Nephron (organoid): Measurements from ENCODE around the gene ARHGAP26.
A peak's percentile ranks its signal among the peaks of the same experiment; 100 is the strongest.

Source experiments
- H3K27ac Mint-ChIP-seq, 3 experiments: 2 replicates each; pipeline ENCODE4 v1.8.0; 2020; ENCODE audit warnings: mixed read lengths in 3 of 3, mild to moderate bottlenecking in 2 of 3, moderate library complexity in 1 of 3
- H3K27me3 Mint-ChIP-seq: 2 replicates; pipeline ENCODE4 v1.8.0; 2021; ENCODE audit warnings: low read depth, mild to moderate bottlenecking, moderate library complexity, mixed read lengths
- H3K36me3 Mint-ChIP-seq: 2 replicates; pipeline ENCODE4 v1.8.0; 2020; ENCODE audit warnings: low read depth, mixed read lengths
- H3K4me1 Mint-ChIP-seq: 2 replicates; pipeline ENCODE4 v1.8.0; 2020; ENCODE audit warnings: mixed read lengths
- H3K4me3 Mint-ChIP-seq, 3 experiments: 2 replicates each; pipeline ENCODE4 v1.8.0; 2020; ENCODE audit warnings: mild to moderate bottlenecking in 3 of 3, mixed read lengths in 3 of 3, moderate library complexity in 2 of 3
- H3K9me3 Mint-ChIP-seq: 2 replicates; pipeline ENCODE4 v1.8.0; 2020; ENCODE audit warnings: mixed read lengths
- CTCF ChIP-seq, 3 experiments: fragments of 200-600 bp; sonication (generic); IDR thresholded peaks; one replicate each; pipeline ENCODE4 v1.5.0; 2021; ENCODE audit warnings: antibody characterized with exemption in 3 of 3; ENCODE audit not compliant: unreplicated experiment in 3 of 3

The ARHGAP26 gene

GRCh38 chr5:142853682-142854081 is 83.5 kb downstream of the ARHGAP26 start:
- H3K4me1 Mint-ChIP-seq = peaks cover 44% of the 10 kb centered on the region
- no peak overlapping the region for H3K4me3 Mint-ChIP-seq
- H3K36me3 Mint-ChIP-seq = no peaks in the 10 kb centered on the region
- no peak for TF ChIP-seq CTCF (IDR thresholded peaks at IDR 0.05; ENCODE audit: unreplicated experiment in 3 of 3)
- no peaks in the 10 kb centered on the region for H3K9me3 Mint-ChIP-seq
- peak overlapping the region in 1 of 3 experiments; percentile 65 for H3K27ac Mint-ChIP-seq
- H3K27me3 Mint-ChIP-seq = no peaks in the 10 kb centered on the region

- Mint-ChIP-seq H3K27ac (no peak overlapping the region), H3K36me3 (no peaks in the 10 kb centered on the region), H3K4me1 (peaks cover 34% of the 10 kb centered on the region), H3K4me3 (no peak overlapping the region), H3K27me3 (no peaks in the 10 kb centered on the region), H3K9me3 (no peaks in the 10 kb centered on the region)
- no peak for TF ChIP-seq CTCF (IDR thresholded peaks at IDR 0.05; ENCODE audit: unreplicated experiment in 3 of 3)
Measured at GRCh38 chr5:142856269-142856782, 86.1 kb downstream of the ARHGAP26 start.

GRCh38 chr5:142857405-142857804 is 87.2 kb downstream of the ARHGAP26 start:
- Mint-ChIP-seq H3K4me3 (no peak overlapping the region), H3K27ac (peak overlapping the region; percentile 25 to 48 (median 42)), H3K36me3 (no peaks in the 10 kb centered on the region), H3K27me3 (no peaks in the 10 kb centered on the region), H3K9me3 (no peaks in the 10 kb centered on the region), H3K4me1 (peaks cover 24% of the 10 kb centered on the region)
- no peak for TF ChIP-seq CTCF (IDR thresholded peaks at IDR 0.05; ENCODE audit: unreplicated experiment in 3 of 3)

- TF ChIP-seq CTCF (IDR thresholded peaks at IDR 0.05; ENCODE audit: unreplicated experiment in 3 of 3) = no peak
- Mint-ChIP-seq H3K27me3 (no peaks in the 10 kb centered on the region), H3K36me3 (no peaks in the 10 kb centered on the region), H3K9me3 (no peaks in the 10 kb centered on the region), H3K4me3 (no peak overlapping the region), H3K27ac (no peak overlapping the region), H3K4me1 (peaks cover 26% of the 10 kb centered on the region)
Measured at GRCh38 chr5:142859037-142859436, 88.9 kb downstream of the ARHGAP26 start.

GRCh38 chr5:142860270-142860669 is 90.1 kb downstream of the ARHGAP26 start:
- Mint-ChIP-seq H3K27me3 (peaks cover 6% of the 10 kb centered on the region), H3K4me1 (peaks cover 16% of the 10 kb centered on the region), H3K4me3 (no peak overlapping the region), H3K27ac (no peak overlapping the region), H3K36me3 (no peaks in the 10 kb centered on the region), H3K9me3 (no peaks in the 10 kb centered on the region)
- no peak for TF ChIP-seq CTCF (IDR thresholded peaks at IDR 0.05; ENCODE audit: unreplicated experiment in 3 of 3)

GRCh38 chr5:142861011-142861410 is 90.8 kb downstream of the ARHGAP26 start:
- H3K4me3 Mint-ChIP-seq = no peak overlapping the region
- H3K9me3 Mint-ChIP-seq = no peaks in the 10 kb centered on the region
- TF ChIP-seq CTCF (IDR thresholded peaks at IDR 0.05; ENCODE audit: unreplicated experiment in 3 of 3) = no peak
- peaks cover 16% of the 10 kb centered on the region for H3K4me1 Mint-ChIP-seq
- H3K27me3 Mint-ChIP-seq = peaks cover 6% of the 10 kb centered on the region
- no peak overlapping the region for H3K27ac Mint-ChIP-seq
- no peaks in the 10 kb centered on the region for H3K36me3 Mint-ChIP-seq
